Measurements from ENCODE around the gene MAN1A1. TPM values are rescaled to one million over a fixed set of nuclear protein-coding genes. Genes with fewer than 3 reads are reported as not detected.

Gene MAN1A1
- polyA plus RNA-seq, 4 donors, result 17.7 to 129 (median 34.7) TPM

DNA sequence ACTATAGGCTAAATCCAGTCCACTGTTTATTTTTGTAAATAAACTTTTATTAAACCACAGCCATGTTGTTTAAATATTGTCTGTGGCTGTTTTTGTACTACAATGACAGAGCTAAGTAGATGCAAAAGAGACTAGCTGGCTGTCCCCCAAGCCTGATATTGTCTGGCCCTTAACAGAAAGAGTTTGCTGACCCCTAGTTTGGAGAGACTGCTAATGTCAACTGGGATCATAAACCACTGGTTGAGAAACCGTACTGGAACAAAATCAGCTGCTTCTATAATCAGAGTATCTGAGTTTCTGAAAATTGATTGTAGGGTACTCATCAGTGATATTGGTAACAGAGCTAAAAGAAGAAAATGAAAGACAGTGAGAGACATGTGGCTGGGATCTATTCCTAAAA, 168.5 kb downstream of the MAN1A1 start:
- no peak for FAIRE-seq

DNA sequence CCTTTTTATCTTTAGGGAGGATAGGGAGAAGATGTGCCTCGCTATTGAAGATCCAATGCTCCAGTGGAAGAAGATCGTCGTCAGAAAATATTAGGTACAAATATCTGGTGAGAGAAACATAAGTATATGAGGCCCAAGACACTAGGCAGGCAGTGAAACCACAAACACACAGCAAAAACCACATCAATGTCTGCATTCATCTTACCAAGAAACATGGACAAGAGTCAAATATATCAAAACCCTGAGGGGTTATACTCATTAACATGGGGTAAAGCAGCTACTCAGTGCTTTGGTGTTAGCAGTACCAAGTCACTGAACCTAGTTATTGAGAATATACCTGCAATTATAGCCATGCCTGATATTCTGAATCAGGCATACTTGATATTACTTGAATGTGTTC, 169.7 kb downstream of the MAN1A1 start:
- Histone ChIP-seq H3K9me3 (ENCODE audit: control insufficient read depth in 2 of 2, insufficient read depth in 1 of 2, low read depth in 1 of 2, low read length in 1 of 2) (no peaks in the 10 kb centered on the region), H3K27ac (ENCODE audit: low read depth in 1 of 3, low read length in 2 of 3) (no peak overlapping the region), H3K27me3 (ENCODE audit: control insufficient read depth in 3 of 3, insufficient read depth in 3 of 3, low read length in 3 of 3) (no peaks in the 10 kb centered on the region), H3K4me3 (ENCODE audit: low read depth in 1 of 3, low read length in 3 of 3) (no peak overlapping the region), H3K36me3 (ENCODE audit: control insufficient read depth in 3 of 3, insufficient read depth in 2 of 3, low read depth in 1 of 3, low read length in 3 of 3) (peaks cover 2 to 10% (median 6%) of the 10 kb centered on the region in 3 donors), H3K4me1 (ENCODE audit: control insufficient read depth in 3 of 3, insufficient read depth in 2 of 3, low read depth in 1 of 3, low read length in 2 of 3) (no peaks in the 10 kb centered on the region)
- DNase-seq, result peak in 1 of 2 donors; percentile 5
- 79 to 89% (median 88%) methylated on average over 3 of the region's 3 CpGs for WGBS, 3 donors
- no peak for FAIRE-seq

More for the DNA sequence above, 168.5 kb downstream of the MAN1A1 start:
- no peaks in the 10 kb centered on the region for H3K27me3 ChIP-seq (ENCODE audit: control insufficient read depth in 3 of 3, insufficient read depth in 3 of 3, low read length in 3 of 3)
- no peak overlapping the region for H3K4me3 ChIP-seq (ENCODE audit: low read depth in 1 of 3, low read length in 3 of 3)
- H3K9me3 ChIP-seq (ENCODE audit: control insufficient read depth in 2 of 2, insufficient read depth in 1 of 2, low read depth in 1 of 2, low read length in 1 of 2), result no peaks in the 10 kb centered on the region
- no peaks in the 10 kb centered on the region for H3K4me1 ChIP-seq (ENCODE audit: control insufficient read depth in 3 of 3, insufficient read depth in 2 of 3, low read depth in 1 of 3, low read length in 2 of 3)
- peaks cover 2 to 11% (median 11%) of the 10 kb centered on the region in 3 donors for H3K36me3 ChIP-seq (ENCODE audit: control insufficient read depth in 3 of 3, insufficient read depth in 2 of 3, low read depth in 1 of 3, low read length in 3 of 3)
- DNase-seq, result no peak
- peak overlapping the region in 1 of 3 donors; percentile 20 for H3K27ac ChIP-seq (ENCODE audit: low read depth in 1 of 3, low read length in 2 of 3)
- WGBS, 3 donors, result 86 to 97% (median 88%) methylated on average over 1 of the region's 1 CpG

DNA sequence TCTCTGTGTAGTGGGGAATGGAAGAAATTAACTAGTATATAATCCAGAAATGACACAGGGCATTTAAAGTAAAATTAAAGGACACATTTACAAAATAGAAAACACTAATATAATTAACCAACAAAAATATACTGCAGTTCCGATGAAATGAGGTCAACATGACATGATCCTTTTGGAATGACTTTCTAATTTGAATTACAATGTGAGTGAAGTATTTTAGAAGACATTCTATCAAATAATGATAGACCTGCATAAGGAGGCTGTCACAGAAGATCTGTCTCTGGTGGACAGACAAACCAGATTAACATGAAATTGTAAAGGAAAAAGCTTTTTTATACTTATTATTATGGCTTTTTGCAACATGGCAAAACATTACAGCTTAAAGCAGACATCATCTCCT, 170.5 kb downstream of the MAN1A1 start:
- Histone ChIP-seq H3K4me1 (ENCODE audit: control insufficient read depth in 3 of 3, insufficient read depth in 2 of 3, low read depth in 1 of 3, low read length in 2 of 3) (no peaks in the 10 kb centered on the region), H3K9me3 (ENCODE audit: control insufficient read depth in 2 of 2, insufficient read depth in 1 of 2, low read depth in 1 of 2, low read length in 1 of 2) (no peaks in the 10 kb centered on the region), H3K4me3 (ENCODE audit: low read depth in 1 of 3, low read length in 3 of 3) (no peak overlapping the region), H3K27me3 (ENCODE audit: control insufficient read depth in 3 of 3, insufficient read depth in 3 of 3, low read length in 3 of 3) (no peaks in the 10 kb centered on the region), H3K27ac (ENCODE audit: low read depth in 1 of 3, low read length in 2 of 3) (no peak overlapping the region), H3K36me3 (ENCODE audit: control insufficient read depth in 3 of 3, insufficient read depth in 2 of 3, low read depth in 1 of 3, low read length in 3 of 3) (peaks cover 0 to 10% (median 5%) of the 10 kb centered on the region in 3 donors)
- WGBS, 3 donors, result 78 to 97% (median 93%) methylated on average over 1 of the region's 1 CpG
- DNase-seq, result no peak
- FAIRE-seq, result no peak

DNA sequence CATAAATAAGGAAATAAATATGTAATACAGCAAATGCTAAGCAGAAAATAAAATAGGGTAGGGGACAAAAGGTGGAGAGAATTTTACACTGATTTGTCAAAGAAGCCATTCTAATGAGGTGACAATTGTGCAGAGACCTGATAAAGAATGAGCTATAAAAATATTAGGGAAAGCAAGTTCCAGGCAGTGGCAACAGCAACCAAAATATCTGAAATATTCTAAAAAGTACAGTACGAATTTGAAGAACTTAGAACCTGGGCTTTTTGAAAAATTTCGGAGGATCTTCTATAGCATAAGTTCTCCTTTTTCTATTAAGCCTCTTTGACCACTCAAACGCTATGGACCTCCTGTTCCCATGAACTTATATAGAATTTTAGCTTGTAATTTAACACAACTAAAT, 173.1 kb downstream of the MAN1A1 start:
- Histone ChIP-seq H3K9me3 (ENCODE audit: control insufficient read depth in 2 of 2, insufficient read depth in 1 of 2, low read depth in 1 of 2, low read length in 1 of 2) (no peaks in the 10 kb centered on the region), H3K4me3 (ENCODE audit: low read depth in 1 of 3, low read length in 3 of 3) (no peak overlapping the region), H3K36me3 (ENCODE audit: control insufficient read depth in 3 of 3, insufficient read depth in 2 of 3, low read depth in 1 of 3, low read length in 3 of 3) (peaks cover 0 to 8% (median 2%) of the 10 kb centered on the region in 3 donors), H3K4me1 (ENCODE audit: control insufficient read depth in 3 of 3, insufficient read depth in 2 of 3, low read depth in 1 of 3, low read length in 2 of 3) (no peaks in the 10 kb centered on the region), H3K27me3 (ENCODE audit: control insufficient read depth in 3 of 3, insufficient read depth in 3 of 3, low read length in 3 of 3) (no peaks in the 10 kb centered on the region), H3K27ac (ENCODE audit: low read depth in 1 of 3, low read length in 2 of 3) (no peak overlapping the region)
- FAIRE-seq (no peak), DNase-seq (no peak)
- WGBS, 3 donors, result 90 to 96% (median 91%) methylated on average over 3 of the region's 3 CpGs

DNA sequence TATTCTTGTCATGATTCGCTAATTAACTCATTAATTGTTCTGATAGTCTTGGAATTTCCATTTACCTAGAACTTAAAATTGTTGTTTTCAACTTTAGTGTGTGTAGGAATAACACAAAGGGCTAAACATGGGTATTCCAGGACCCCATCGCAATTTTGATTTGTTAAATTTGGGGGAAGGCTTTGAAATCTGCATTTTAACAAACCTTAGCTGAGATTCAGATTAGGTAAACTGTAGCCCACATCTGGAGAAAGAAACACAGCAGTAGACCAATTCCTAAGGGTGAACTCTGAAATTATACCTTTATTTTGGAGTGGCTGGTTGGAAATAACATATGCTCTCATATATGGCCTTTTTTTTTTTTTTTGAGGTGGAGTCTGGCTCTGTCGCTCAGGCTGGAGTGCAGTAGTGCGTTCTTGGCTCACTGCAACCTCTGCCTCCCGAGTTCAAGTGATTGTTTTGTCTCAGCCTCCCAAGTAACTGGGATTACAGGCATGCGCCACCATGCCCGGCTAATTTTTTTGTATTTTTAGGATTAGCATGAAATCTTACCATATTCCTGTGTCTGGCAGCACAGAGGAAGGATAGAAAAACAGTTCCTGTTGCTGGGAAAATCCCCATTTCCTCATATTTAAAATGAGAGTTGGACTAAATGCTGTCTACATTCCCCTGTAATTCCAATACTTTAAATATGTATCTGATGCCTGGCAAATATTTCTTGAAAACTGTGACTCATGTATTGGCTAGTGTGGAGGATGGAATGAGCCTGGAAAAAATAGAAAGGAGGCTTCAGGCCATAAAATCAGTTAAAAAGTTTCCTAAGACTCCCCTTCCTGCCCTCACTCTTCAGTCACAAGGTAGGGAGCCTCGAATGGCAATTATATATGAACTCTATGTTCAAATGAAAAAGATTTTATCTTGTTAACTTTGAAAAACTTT, 174.4 kb downstream of the MAN1A1 start:
- Histone ChIP-seq H3K27me3 (ENCODE audit: control insufficient read depth in 3 of 3, insufficient read depth in 3 of 3, low read length in 3 of 3) (no peaks in the 10 kb centered on the region), H3K36me3 (ENCODE audit: control insufficient read depth in 3 of 3, insufficient read depth in 2 of 3, low read depth in 1 of 3, low read length in 3 of 3) (peaks cover 0 to 3% (median 0%) of the 10 kb centered on the region in 3 donors), H3K27ac (ENCODE audit: low read depth in 1 of 3, low read length in 2 of 3) (no peak overlapping the region), H3K9me3 (ENCODE audit: control insufficient read depth in 2 of 2, insufficient read depth in 1 of 2, low read depth in 1 of 2, low read length in 1 of 2) (no peaks in the 10 kb centered on the region), H3K4me3 (ENCODE audit: low read depth in 1 of 3, low read length in 3 of 3) (no peak overlapping the region), H3K4me1 (ENCODE audit: control insufficient read depth in 3 of 3, insufficient read depth in 2 of 3, low read depth in 1 of 3, low read length in 2 of 3) (no peaks in the 10 kb centered on the region)
- DNase-seq, result no peak
- 93 to 96% (median 94%) methylated on average over 8 of the region's 8 CpGs for WGBS, 3 donors
- no peak for FAIRE-seq

DNA sequence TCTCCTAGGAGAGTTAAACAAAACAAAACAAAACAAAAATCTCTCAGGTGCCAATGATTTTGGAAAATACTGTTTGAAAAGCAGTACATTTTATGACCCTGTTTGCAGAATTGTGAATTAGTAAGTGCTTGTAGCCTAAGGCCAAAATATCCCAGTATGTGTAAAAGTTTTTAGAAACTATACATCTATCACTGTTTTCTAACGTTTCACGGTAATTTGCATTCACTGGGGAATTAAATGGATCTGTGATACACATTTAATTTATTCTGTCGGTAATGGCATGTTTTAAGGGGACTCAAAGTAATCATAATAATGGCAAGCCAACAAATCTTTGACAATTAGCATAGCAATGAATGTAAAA, 175.5 kb downstream of the MAN1A1 start:
- H3K27me3 ChIP-seq (ENCODE audit: control insufficient read depth in 3 of 3, insufficient read depth in 3 of 3, low read length in 3 of 3), result no peaks in the 10 kb centered on the region
- no peaks in the 10 kb centered on the region for H3K4me1 ChIP-seq (ENCODE audit: control insufficient read depth in 3 of 3, insufficient read depth in 2 of 3, low read depth in 1 of 3, low read length in 2 of 3)
- no peak overlapping the region for H3K4me3 ChIP-seq (ENCODE audit: low read depth in 1 of 3, low read length in 3 of 3)
- WGBS, 3 donors, result 85 to 95% (median 90%) methylated on average over 3 of the region's 3 CpGs
- H3K9me3 ChIP-seq (ENCODE audit: control insufficient read depth in 2 of 2, insufficient read depth in 1 of 2, low read depth in 1 of 2, low read length in 1 of 2), result no peaks in the 10 kb centered on the region
- FAIRE-seq (no peak), DNase-seq (no peak)
- peaks cover 0 to 1% (median 0%) of the 10 kb centered on the region in 3 donors for H3K36me3 ChIP-seq (ENCODE audit: control insufficient read depth in 3 of 3, insufficient read depth in 2 of 3, low read depth in 1 of 3, low read length in 3 of 3)
- no peak overlapping the region for H3K27ac ChIP-seq (ENCODE audit: low read depth in 1 of 3, low read length in 2 of 3)

DNA sequence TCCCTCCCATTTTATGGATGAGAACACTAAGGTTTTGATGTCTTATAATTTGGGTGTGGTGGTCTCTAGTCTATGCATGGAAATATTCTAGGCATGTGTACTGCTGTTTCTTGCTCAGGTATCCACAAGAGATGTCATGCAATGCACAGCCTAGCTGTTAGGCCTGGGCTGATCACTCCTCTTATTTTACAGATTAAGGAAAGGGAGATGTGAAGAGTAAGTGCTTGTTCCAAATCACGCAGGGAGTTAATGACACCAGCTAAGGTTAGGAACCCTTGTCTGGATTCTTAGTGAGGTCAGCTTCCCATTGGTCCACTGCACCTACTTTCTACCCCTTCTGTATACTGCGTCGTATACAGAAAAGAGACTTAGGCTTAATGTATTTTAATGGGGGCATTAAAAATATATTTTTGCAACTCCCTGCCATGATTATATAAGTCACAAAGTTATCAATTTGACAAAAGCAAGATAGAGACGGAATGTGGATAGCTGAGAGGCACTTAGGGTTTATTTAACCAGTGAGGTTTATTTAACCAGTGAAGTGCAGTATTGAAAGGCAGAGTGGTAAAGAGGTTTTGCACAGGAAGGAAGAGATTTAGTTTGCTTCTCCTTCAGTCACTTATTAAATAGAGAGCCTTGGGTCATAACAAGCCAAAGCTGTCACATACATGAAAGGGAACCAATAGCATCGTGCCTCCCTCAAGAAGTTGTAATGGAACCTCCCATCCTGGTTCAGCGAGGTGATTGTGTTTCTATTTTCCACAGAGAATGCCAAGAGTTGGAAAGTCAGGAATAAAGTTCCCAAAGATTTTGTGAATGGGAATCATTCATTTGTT, 176.1 kb downstream of the MAN1A1 start:
- 67 to 81% (median 74%) methylated on average over 6 of the region's 6 CpGs for WGBS, 3 donors

DNA sequence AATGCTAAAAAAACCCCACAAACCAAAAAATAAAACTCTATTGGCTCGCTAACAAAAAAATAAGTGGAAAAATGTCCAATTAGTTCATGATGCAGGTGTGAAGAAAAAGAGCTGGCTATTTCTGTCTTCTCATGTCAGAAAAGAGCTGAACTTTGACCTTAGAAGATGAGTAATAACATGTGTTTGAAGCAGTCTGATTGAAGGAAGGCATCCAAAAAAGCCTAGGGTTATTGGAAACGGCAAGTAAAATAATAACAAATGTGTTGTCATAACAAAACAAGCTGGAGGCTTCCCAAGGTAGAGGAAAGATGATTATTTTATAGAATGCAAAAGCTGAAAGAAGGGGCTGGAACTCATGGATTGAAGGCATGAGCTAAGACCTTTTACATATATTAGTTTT, 176.7 kb downstream of the MAN1A1 start:
- 50 to 64% (median 64%) methylated on average over 2 of the region's 2 CpGs for WGBS, 3 donors
- FAIRE-seq (no peak), DNase-seq (no peak)
- Histone ChIP-seq H3K4me3 (ENCODE audit: low read depth in 1 of 3, low read length in 3 of 3) (no peak overlapping the region), H3K9me3 (ENCODE audit: control insufficient read depth in 2 of 2, insufficient read depth in 1 of 2, low read depth in 1 of 2, low read length in 1 of 2) (no peaks in the 10 kb centered on the region), H3K4me1 (ENCODE audit: control insufficient read depth in 3 of 3, insufficient read depth in 2 of 3, low read depth in 1 of 3, low read length in 2 of 3) (no peaks in the 10 kb centered on the region), H3K27ac (ENCODE audit: low read depth in 1 of 3, low read length in 2 of 3) (no peak overlapping the region), H3K36me3 (ENCODE audit: control insufficient read depth in 3 of 3, insufficient read depth in 2 of 3, low read depth in 1 of 3, low read length in 3 of 3) (peaks cover 0 to 1% (median 0%) of the 10 kb centered on the region in 3 donors), H3K27me3 (ENCODE audit: control insufficient read depth in 3 of 3, insufficient read depth in 3 of 3, low read length in 3 of 3) (no peaks in the 10 kb centered on the region)

More for the DNA sequence above, 176.1 kb downstream of the MAN1A1 start:
- Histone ChIP-seq H3K4me3 (ENCODE audit: low read depth in 1 of 3, low read length in 3 of 3) (no peak overlapping the region), H3K27me3 (ENCODE audit: control insufficient read depth in 3 of 3, insufficient read depth in 3 of 3, low read length in 3 of 3) (no peaks in the 10 kb centered on the region), H3K9me3 (ENCODE audit: control insufficient read depth in 2 of 2, insufficient read depth in 1 of 2, low read depth in 1 of 2, low read length in 1 of 2) (no peaks in the 10 kb centered on the region), H3K27ac (ENCODE audit: low read depth in 1 of 3, low read length in 2 of 3) (no peak overlapping the region), H3K4me1 (ENCODE audit: control insufficient read depth in 3 of 3, insufficient read depth in 2 of 3, low read depth in 1 of 3, low read length in 2 of 3) (no peaks in the 10 kb centered on the region), H3K36me3 (ENCODE audit: control insufficient read depth in 3 of 3, insufficient read depth in 2 of 3, low read depth in 1 of 3, low read length in 3 of 3) (peaks cover 0 to 1% (median 0%) of the 10 kb centered on the region in 3 donors)
- FAIRE-seq (no peak), DNase-seq (no peak)
